Activated naive CD4-positive, alpha-beta T cell treated with anti-CD3 and anti-CD28 coated beads for 36 hours (primary cell): Measurements from ENCODE around the gene UBQLN4. TPM values are rescaled to one million over a fixed set of nuclear protein-coding genes. Genes with fewer than 3 reads are reported as not detected.
"Not testable (repeated sequence)": the region's sequence is repeated elsewhere in the genome, so short reads cannot be mapped to it uniquely, and the experiment has no call there.

ENCODE experiments used
- CTCF ChIA-PET: fragments of 350-600 bp; sonication (Branson Sonifier 250); formaldehyde crosslinking; loops from one replicate; lab custom pipeline; 2021; ENCODE audit warnings: antibody characterized with exemption; lab: Charles Lee
- DNase-seq: peaks from one replicate; pipeline ENCODE4 v3.0.0-alpha.2; 2020
- H3K27ac Mint-ChIP-seq: one replicate; pipeline ENCODE4 v1.8.0; 2021; ENCODE audit warnings: mild to moderate bottlenecking, mixed read lengths
- H3K27me3 Mint-ChIP-seq: one replicate; pipeline ENCODE4 v1.8.0; 2021; ENCODE audit warnings: low read depth, mixed read lengths
- H3K36me3 Mint-ChIP-seq: one replicate; pipeline ENCODE4 v1.8.0; 2021; ENCODE audit warnings: low read depth, mixed read lengths
- H3K4me1 Mint-ChIP-seq: one replicate; pipeline ENCODE4 v1.8.0; 2021; ENCODE audit warnings: low read depth, mixed read lengths
- H3K4me3 Mint-ChIP-seq: one replicate; pipeline ENCODE4 v1.8.0; 2021; ENCODE audit warnings: mild to moderate bottlenecking, moderate library complexity, mixed read lengths
- H3K9me3 Mint-ChIP-seq: one replicate; pipeline ENCODE4 v1.8.0; 2021; ENCODE audit warnings: mixed read lengths
- intact Hi-C: fragments of 100-400 bp; cut with micrococcal nuclease; formaldehyde crosslinking; loops from one replicate; pipeline ENCODE4 v1.15.1; 2023
- total RNA-seq, 2 experiments: library from RNA; stranded (reverse); gene quantifications; one replicate each; pipeline ENCODE4 v1.2.3, GENCODE V29; 2021

The UBQLN4 gene
- total RNA-seq, 2 experiments from 2014 or later = 27.1 to 27.4 TPM

- H3K4me1 Mint-ChIP-seq = peaks cover 5% of the 10 kb centered on the region
- no peak overlapping the region for H3K4me3 Mint-ChIP-seq
- H3K27me3 Mint-ChIP-seq = peaks cover 16% of the 10 kb centered on the region
- no peak overlapping the region for H3K27ac Mint-ChIP-seq
- no peak for DNase-seq
- CTCF ChIA-PET = interaction anchor here (2.2 kb wide), 1 partner anchor 14 kb away, joined by 19 read pairs; no protein-coding TSS in a partner anchor
- intact Hi-C loops = no loop called here
- H3K36me3 Mint-ChIP-seq = no peaks in the 10 kb centered on the region
- H3K9me3 Mint-ChIP-seq = no peaks in the 10 kb centered on the region
Observed at GRCh38 chr1:156080241-156080862, 26.8 kb upstream of the UBQLN4 start.

- Mint-ChIP-seq H3K4me1 (peaks cover 5% of the 10 kb centered on the region), H3K36me3 (no peaks in the 10 kb centered on the region), H3K27ac (no peak overlapping the region), H3K4me3 (no peak overlapping the region), H3K9me3 (no peaks in the 10 kb centered on the region), H3K27me3 (peaks cover 16% of the 10 kb centered on the region)
- DNase-seq = no peak
- intact Hi-C loops = no loop called here
- CTCF ChIA-PET = interaction anchor here (2.2 kb wide), 1 partner anchor 13 kb away, joined by 19 read pairs; no protein-coding TSS in a partner anchor
Observed at GRCh38 chr1:156079762-156080161, 26.2 kb upstream of the UBQLN4 start.

- no peak overlapping the region for H3K27ac Mint-ChIP-seq
- no peak overlapping the region for H3K4me3 Mint-ChIP-seq
- intact Hi-C loops = no loop called here
- no peaks in the 10 kb centered on the region for H3K9me3 Mint-ChIP-seq
- no peak for DNase-seq
- CTCF ChIA-PET = interaction anchor here (1.0 to 2.2 kb wide), 3 partner anchors 12 to 18 kb away, joined by 3 to 19 read pairs (median 5); no protein-coding TSS in a partner anchor
- H3K36me3 Mint-ChIP-seq = no peaks in the 10 kb centered on the region
- peaks cover 12% of the 10 kb centered on the region for H3K27me3 Mint-ChIP-seq
- peaks cover 5% of the 10 kb centered on the region for H3K4me1 Mint-ChIP-seq
Observed at GRCh38 chr1:156078728-156079127, 25.1 kb upstream of the UBQLN4 start.

GRCh38 chr1:156077430-156077760 lies 23.8 kb upstream of the UBQLN4 start:
- no peak for DNase-seq
- CTCF ChIA-PET = no interaction called here
- intact Hi-C loops = no loop called here
- Mint-ChIP-seq H3K4me1 (no peaks in the 10 kb centered on the region), H3K27ac (no peak overlapping the region), H3K27me3 (peaks cover 5% of the 10 kb centered on the region), H3K9me3 (no peaks in the 10 kb centered on the region), H3K4me3 (no peak overlapping the region), H3K36me3 (no peaks in the 10 kb centered on the region)

- H3K4me3 Mint-ChIP-seq = peak overlapping the region; percentile 27
- H3K4me1 Mint-ChIP-seq = no peaks in the 10 kb centered on the region
- peaks cover 5% of the 10 kb centered on the region for H3K27me3 Mint-ChIP-seq
- no peak overlapping the region for H3K27ac Mint-ChIP-seq
- intact Hi-C loops = no loop called here
- no peaks in the 10 kb centered on the region for H3K9me3 Mint-ChIP-seq
- CTCF ChIA-PET = no interaction called here
- H3K36me3 Mint-ChIP-seq = no peaks in the 10 kb centered on the region
- no peak for DNase-seq
Observed at GRCh38 chr1:156076609-156077429, 23.2 kb upstream of the UBQLN4 start.

GRCh38 chr1:156075775-156076204 lies 22.2 kb upstream of the UBQLN4 start:
- H3K4me3 Mint-ChIP-seq = no peak overlapping the region
- no peaks in the 10 kb centered on the region for H3K27me3 Mint-ChIP-seq
- intact Hi-C loops = no loop called here
- no peaks in the 10 kb centered on the region for H3K36me3 Mint-ChIP-seq
- H3K27ac Mint-ChIP-seq = no peak overlapping the region
- DNase-seq = no peak
- CTCF ChIA-PET = interaction anchor here (0.6 to 0.7 kb wide), 2 partner anchors 10 to 70 kb away, joined by 3 read pairs; no protein-coding TSS in a partner anchor
- no peaks in the 10 kb centered on the region for H3K4me1 Mint-ChIP-seq
- no peaks in the 10 kb centered on the region for H3K9me3 Mint-ChIP-seq

GRCh38 chr1:156075162-156075561 lies 21.6 kb upstream of the UBQLN4 start:
- CTCF ChIA-PET = interaction anchor here (0.6 to 1.0 kb wide), 4 partner anchors 9 to 71 kb away, joined by 3 to 4 read pairs (median 3); no protein-coding TSS in a partner anchor
- H3K4me3 Mint-ChIP-seq = no peak overlapping the region
- H3K27me3 Mint-ChIP-seq = no peaks in the 10 kb centered on the region
- no peaks in the 10 kb centered on the region for H3K36me3 Mint-ChIP-seq
- no peak for DNase-seq
- no peaks in the 10 kb centered on the region for H3K4me1 Mint-ChIP-seq
- no peaks in the 10 kb centered on the region for H3K9me3 Mint-ChIP-seq
- no peak overlapping the region for H3K27ac Mint-ChIP-seq
- intact Hi-C loops = no loop called here

GRCh38 chr1:156074661-156075060 lies 21.1 kb upstream of the UBQLN4 start:
- H3K36me3 Mint-ChIP-seq = no peaks in the 10 kb centered on the region
- no peaks in the 10 kb centered on the region for H3K27me3 Mint-ChIP-seq
- intact Hi-C loops = no loop called here
- H3K27ac Mint-ChIP-seq = no peak overlapping the region
- no peaks in the 10 kb centered on the region for H3K4me1 Mint-ChIP-seq
- CTCF ChIA-PET = interaction anchor here (0.5 to 1.0 kb wide), 5 partner anchors 8 to 120 kb away, joined by 3 to 5 read pairs (median 3); no protein-coding TSS in a partner anchor
- H3K9me3 Mint-ChIP-seq = no peaks in the 10 kb centered on the region
- no peak for DNase-seq
- H3K4me3 Mint-ChIP-seq = no peak overlapping the region

- no peaks in the 10 kb centered on the region for H3K36me3 Mint-ChIP-seq
- CTCF ChIA-PET = interaction anchor here (1.3 kb wide), 1 partner anchor 56 kb away, joined by 6 read pairs; no protein-coding TSS in a partner anchor
- H3K27me3 Mint-ChIP-seq = no peaks in the 10 kb centered on the region
- intact Hi-C loops = no loop called here
- H3K9me3 Mint-ChIP-seq = no peaks in the 10 kb centered on the region
- DNase-seq = no peak
- H3K27ac Mint-ChIP-seq = no peak overlapping the region
- no peak overlapping the region for H3K4me3 Mint-ChIP-seq
- H3K4me1 Mint-ChIP-seq = no peaks in the 10 kb centered on the region
Observed at GRCh38 chr1:156073740-156074139, 20.1 kb upstream of the UBQLN4 start.

GRCh38 chr1:156073110-156073687 lies 19.6 kb upstream of the UBQLN4 start:
- no peaks in the 10 kb centered on the region for H3K9me3 Mint-ChIP-seq
- CTCF ChIA-PET = interaction anchor here (1.3 kb wide), 1 partner anchor 57 kb away, joined by 6 read pairs; no protein-coding TSS in a partner anchor
- no peak overlapping the region for H3K4me3 Mint-ChIP-seq
- H3K27ac Mint-ChIP-seq = no peak overlapping the region
- no peaks in the 10 kb centered on the region for H3K27me3 Mint-ChIP-seq
- no peaks in the 10 kb centered on the region for H3K4me1 Mint-ChIP-seq
- intact Hi-C loops = no loop called here
- DNase-seq = no peak
- no peaks in the 10 kb centered on the region for H3K36me3 Mint-ChIP-seq

GRCh38 chr1:156072251-156072650 lies 18.7 kb upstream of the UBQLN4 start:
- no peaks in the 10 kb centered on the region for H3K4me1 Mint-ChIP-seq
- no peak for DNase-seq
- H3K27ac Mint-ChIP-seq = no peak overlapping the region
- no peaks in the 10 kb centered on the region for H3K9me3 Mint-ChIP-seq
- CTCF ChIA-PET = interaction anchor here (1.3 kb wide), 1 partner anchor 58 kb away, joined by 6 read pairs; no protein-coding TSS in a partner anchor
- intact Hi-C loops = no loop called here
- H3K27me3 Mint-ChIP-seq = no peaks in the 10 kb centered on the region
- no peak overlapping the region for H3K4me3 Mint-ChIP-seq
- H3K36me3 Mint-ChIP-seq = no peaks in the 10 kb centered on the region

GRCh38 chr1:156071332-156071816 lies 17.8 kb upstream of the UBQLN4 start:
- H3K9me3 Mint-ChIP-seq, H3K27me3 Mint-ChIP-seq, H3K27ac Mint-ChIP-seq, intact Hi-C loops, CTCF ChIA-PET, H3K4me1 Mint-ChIP-seq, H3K4me3 Mint-ChIP-seq, DNase-seq, H3K36me3 Mint-ChIP-seq: not testable (repeated sequence)
